Ishikawa (cell line): ENCODE data around the gene DLAT.

Source experiments
- CEBPB ChIP-seq: IDR thresholded peaks from 2 replicates; pipeline ENCODE4 v1.6.1; 2012
- CREB1 ChIP-seq: IDR thresholded peaks from 2 replicates; pipeline ENCODE4 v1.6.1; 2012; ENCODE audit warnings: low read depth
- EGR1 ChIP-seq: IDR thresholded peaks from 2 replicates; pipeline ENCODE4 v1.6.1; 2012
- EP300 ChIP-seq: IDR thresholded peaks from 2 replicates; pipeline ENCODE4 v1.6.1; 2012; ENCODE audit warnings: borderline replicate concordance
- FOXM1 ChIP-seq: IDR thresholded peaks from 2 replicates; pipeline ENCODE4 v1.6.1; 2012; ENCODE audit warnings: low read depth, borderline replicate concordance
- MAX ChIP-seq: IDR thresholded peaks from 2 replicates; pipeline ENCODE4 v1.6.1; 2012
- NFIC ChIP-seq: IDR thresholded peaks from 2 replicates; pipeline ENCODE4 v1.6.1; 2012
- RAD21 ChIP-seq: IDR thresholded peaks from 2 replicates; pipeline ENCODE4 v1.6.1; 2012; ENCODE audit warnings: low read depth
- REST ChIP-seq: IDR thresholded peaks from 2 replicates; pipeline ENCODE4 v1.6.1; 2012; ENCODE audit warnings: low read depth, mild to moderate bottlenecking
- TAF1 ChIP-seq: IDR thresholded peaks from 2 replicates; pipeline ENCODE4 v1.6.1; 2012; ENCODE audit warnings: low read depth, mild to moderate bottlenecking
- TCF12 ChIP-seq: IDR thresholded peaks from 2 replicates; pipeline ENCODE4 v1.6.1; 2012; ENCODE audit warnings: low read depth
- TEAD4 ChIP-seq: IDR thresholded peaks from 2 replicates; pipeline ENCODE4 v1.6.1; 2012
- USF1 ChIP-seq: IDR thresholded peaks from 2 replicates; pipeline ENCODE4 v1.6.1; 2012
- YY1 ChIP-seq: IDR thresholded peaks from 2 replicates; pipeline ENCODE4 v1.6.1; 2012; ENCODE audit warnings: low read depth
- ZBTB7A ChIP-seq: IDR thresholded peaks from 2 replicates; pipeline ENCODE4 v1.6.1; 2012; ENCODE audit warnings: low read depth

DLAT gene

GRCh38 chr11:112016765-112017376 is 8.3 kb upstream of the DLAT start:
- TF ChIP-seq CREB1 = no peak

GRCh38 chr11:112017538-112017937 is 7.7 kb upstream of the DLAT start:
- TF ChIP-seq USF1 (no peak), MAX (no peak), FOXM1 (no peak), ZBTB7A (no peak), CREB1 (no peak), REST (no peak), TAF1 (no peak), RAD21 (no peak)

- TF ChIP-seq EP300 (no peak), FOXM1 (no peak), REST (no peak), CREB1 (no peak), EGR1 (no peak), USF1 (no peak), CEBPB (no peak), TCF12 (no peak), TEAD4 (no peak), NFIC (no peak), YY1 (no peak)
Measured at GRCh38 chr11:112019066-112019465, 6.1 kb upstream of the DLAT start.

GRCh38 chr11:112023104-112023503 is 2.1 kb upstream of the DLAT start:
- TF ChIP-seq TCF12 = no peak
- no peak for TF ChIP-seq EGR1
- no peak for TF ChIP-seq RAD21
- no peak for TF ChIP-seq ZBTB7A
- no peak for TF ChIP-seq YY1
- TF ChIP-seq TAF1 = no peak
- no peak for TF ChIP-seq REST
- no peak for TF ChIP-seq TEAD4
- TF ChIP-seq FOXM1 = no peak
- TF ChIP-seq USF1 = no peak
- TF ChIP-seq CREB1 = no peak
- TF ChIP-seq CEBPB = no peak
- no peak for TF ChIP-seq MAX

GRCh38 chr11:112024178-112024772 is 933 bp upstream of the DLAT start:
- TF ChIP-seq CEBPB (no peak), USF1 (no peak), TCF12 (no peak), TAF1 (no peak), EP300 (no peak), MAX (no peak), FOXM1 (no peak), RAD21 (no peak), REST (no peak), YY1 (no peak), TEAD4 (no peak), CREB1 (no peak), EGR1 (no peak), ZBTB7A (no peak), NFIC (no peak)
